Gastrocnemius medialis (tissue), 4 donors: ENCODE data around the gene MTIF2. TPM values are rescaled to one million over a fixed set of nuclear protein-coding genes. Genes with fewer than 3 reads are reported as not detected.
"Not testable (repeated sequence)": the region's sequence is repeated elsewhere in the genome, so short reads cannot be mapped to it uniquely, and the experiment has no call there.

Experiments
- ATAC-seq, 2 donors: fragments of 150-250 bp; one replicate each; pipeline ENCODE4 v1.9.1; 2016
- DNase-seq, 2 donors: peaks; one replicate each; pipeline ENCODE4 v3.0.0-alpha.2; 2019
- H3K27ac ChIP-seq, 4 donors: fragments of 200-600 bp; sonication (generic); 1 replicate in 1 of 4; 2 replicates in 3 of 4; pipeline ENCODE4 v1.5.1; 2016 to 2018; ENCODE audit warnings: mild to moderate bottlenecking in 2 of 4, moderate library complexity in 1 of 4
- H3K27me3 ChIP-seq, 3 donors: fragments of 200-600 bp; sonication (generic) in 2 of 3; 1 replicate in 1 of 3; 2 replicates in 2 of 3; pipeline versions ENCODE4 v1.5.1 to v1.6.0; 2016 to 2019; ENCODE audit warnings: mild to moderate bottlenecking in 1 of 3, moderate library complexity in 1 of 3
- H3K36me3 ChIP-seq, 2 donors: fragments of 200-600 bp; sonication (generic) in 1 of 2; one replicate each; pipeline ENCODE4 v1.5.1; 2017 to 2018
- H3K4me1 ChIP-seq, 2 donors: fragments of 200-600 bp; sonication (generic) in 1 of 2; one replicate each; pipeline ENCODE4 v1.5.1; 2016 to 2017; ENCODE audit warnings: mild to moderate bottlenecking in 2 of 2
- H3K4me3 ChIP-seq, 4 donors: fragments of 200-600 bp; sonication (generic) in 3 of 4; 1 replicate in 1 of 4; 2 replicates in 3 of 4; pipeline ENCODE4 v1.5.1; 2016 to 2019; ENCODE audit warnings: mild to moderate bottlenecking in 2 of 4
- H3K9me3 ChIP-seq, 3 donors: fragments of 200-600 bp; sonication (generic) in 2 of 3; 1 replicate in 1 of 3; 2 replicates in 2 of 3; pipeline ENCODE4 v1.5.1; 2016 to 2019
- POLR2A ChIP-seq, 2 donors: fragments of 450-650 bp; IDR thresholded peaks; one replicate each; pipeline ENCODE4 v1.6.1; 2017; ENCODE audit warnings: antibody characterized with exemption in 2 of 2, mild to moderate bottlenecking in 2 of 2, moderate library complexity in 2 of 2
- in situ Hi-C, 4 donors: fragments of 200-750 bp; cut with MboI; loops; one replicate each; pipeline versions ENCODE4 v1.15.0 to v1.8.0; 2017; ENCODE audit warnings: low sequenced_read_pairs in 4 of 4
- intact Hi-C: fragments of 100-400 bp; cut with DNase I; formaldehyde crosslinking; loops from one replicate; pipeline ENCODE4 v1.15.1; 2023; ENCODE audit warnings: low total_unique reads
- total RNA-seq, 4 donors: library from RNA; depleted of rRNA; stranded (reverse); fragments of >200 nt; gene quantifications; one replicate each; pipeline versions ENCODE4 v1.1.0 to v1.2.3, GENCODE V29; 2016
- TF ChIP-seq, protein P1 (sequence below), 5 experiments: fragments of 450-650 bp in 3 of 5; fragments of 200-600 bp in 2 of 5; sonication (generic) in 2 of 5; IDR thresholded peaks in 4 of 5; conservative IDR thresholded peaks in 1 of 5; 1 replicate in 4 of 5; 2 replicates in 1 of 5; pipeline ENCODE4 v1.5.1; 2016 to 2019; ENCODE audit warnings: antibody characterized with exemption in 5 of 5, mild to moderate bottlenecking in 3 of 5, moderate library complexity in 3 of 5

MTIF2 gene
- total RNA-seq, 4 donors from 2014 or later: 23.0 to 42.5 (median 34.7) TPM

DNA sequence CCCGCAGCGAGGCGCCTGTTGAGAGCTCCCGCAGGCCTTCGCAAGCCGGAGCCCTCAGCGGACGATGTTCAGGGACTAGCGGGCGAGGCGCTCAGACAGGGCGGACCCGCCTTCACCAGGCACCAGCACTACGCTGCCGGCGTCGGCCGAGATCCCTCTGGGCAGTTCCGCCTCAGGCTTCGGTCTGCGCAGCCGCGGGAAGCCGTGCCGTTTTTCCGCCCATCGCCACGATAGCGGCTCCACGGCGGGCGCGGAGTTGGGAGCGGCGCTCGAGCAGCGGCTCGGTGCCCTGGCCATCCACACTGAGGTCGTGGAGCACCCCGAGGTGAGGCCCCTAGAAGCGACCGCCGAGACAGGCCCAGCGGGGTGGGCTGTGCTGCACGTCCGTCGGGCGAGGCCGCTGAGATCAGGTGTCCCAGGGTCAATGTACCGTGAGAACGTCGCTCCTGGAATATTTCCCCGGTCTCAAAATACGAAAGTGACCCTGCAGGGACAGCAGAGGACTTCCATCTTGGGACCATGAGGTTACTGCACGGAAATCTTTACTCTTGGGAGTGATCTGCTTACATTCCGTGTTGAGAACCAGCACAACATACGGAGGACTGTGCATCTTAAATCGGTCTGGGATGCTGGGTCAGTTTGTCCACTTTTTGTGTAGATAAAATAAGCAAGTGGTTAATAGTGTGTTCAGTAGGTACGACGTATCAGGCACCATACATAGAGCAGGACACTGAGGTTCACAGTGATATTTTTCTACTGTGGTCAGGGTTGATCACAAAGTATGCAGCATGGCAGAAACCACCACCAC lies 13.3 kb upstream of the MTIF2 start:
- in situ Hi-C loops (no loop called here), intact Hi-C loops (loop anchor here (5.0 kb wide), 1 partner anchor 135 kb away; the partner anchor contains the start of gene CCDC88A)
- ATAC-seq: peak; percentile 90 to 94
- Histone ChIP-seq H3K9me3 (no peaks in the 10 kb centered on the region), H3K4me3 (peak overlapping the region; percentile 65 to 91 (median 77)), H3K27me3 (no peaks in the 10 kb centered on the region), H3K27ac (peak overlapping the region; percentile 84 to 97 (median 88)), H3K36me3 (no peaks in the 10 kb centered on the region), H3K4me1 (peaks cover 0 to 10% of the 10 kb centered on the region in 2 donors)
- peak; percentile 32 to 51 for TF ChIP-seq POLR2A (IDR thresholded peaks at IDR 0.05)
- TF ChIP-seq, protein P1, sequence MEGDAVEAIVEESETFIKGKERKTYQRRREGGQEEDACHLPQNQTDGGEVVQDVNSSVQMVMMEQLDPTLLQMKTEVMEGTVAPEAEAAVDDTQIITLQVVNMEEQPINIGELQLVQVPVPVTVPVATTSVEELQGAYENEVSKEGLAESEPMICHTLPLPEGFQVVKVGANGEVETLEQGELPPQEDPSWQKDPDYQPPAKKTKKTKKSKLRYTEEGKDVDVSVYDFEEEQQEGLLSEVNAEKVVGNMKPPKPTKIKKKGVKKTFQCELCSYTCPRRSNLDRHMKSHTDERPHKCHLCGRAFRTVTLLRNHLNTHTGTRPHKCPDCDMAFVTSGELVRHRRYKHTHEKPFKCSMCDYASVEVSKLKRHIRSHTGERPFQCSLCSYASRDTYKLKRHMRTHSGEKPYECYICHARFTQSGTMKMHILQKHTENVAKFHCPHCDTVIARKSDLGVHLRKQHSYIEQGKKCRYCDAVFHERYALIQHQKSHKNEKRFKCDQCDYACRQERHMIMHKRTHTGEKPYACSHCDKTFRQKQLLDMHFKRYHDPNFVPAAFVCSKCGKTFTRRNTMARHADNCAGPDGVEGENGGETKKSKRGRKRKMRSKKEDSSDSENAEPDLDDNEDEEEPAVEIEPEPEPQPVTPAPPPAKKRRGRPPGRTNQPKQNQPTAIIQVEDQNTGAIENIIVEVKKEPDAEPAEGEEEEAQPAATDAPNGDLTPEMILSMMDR (IDR thresholded peaks at IDR 0.05 in 4 of 5, conservative IDR thresholded peaks at IDR 0.05 in 1 of 5): no peak
- DNase-seq: peak; percentile 67 to 81

DNA sequence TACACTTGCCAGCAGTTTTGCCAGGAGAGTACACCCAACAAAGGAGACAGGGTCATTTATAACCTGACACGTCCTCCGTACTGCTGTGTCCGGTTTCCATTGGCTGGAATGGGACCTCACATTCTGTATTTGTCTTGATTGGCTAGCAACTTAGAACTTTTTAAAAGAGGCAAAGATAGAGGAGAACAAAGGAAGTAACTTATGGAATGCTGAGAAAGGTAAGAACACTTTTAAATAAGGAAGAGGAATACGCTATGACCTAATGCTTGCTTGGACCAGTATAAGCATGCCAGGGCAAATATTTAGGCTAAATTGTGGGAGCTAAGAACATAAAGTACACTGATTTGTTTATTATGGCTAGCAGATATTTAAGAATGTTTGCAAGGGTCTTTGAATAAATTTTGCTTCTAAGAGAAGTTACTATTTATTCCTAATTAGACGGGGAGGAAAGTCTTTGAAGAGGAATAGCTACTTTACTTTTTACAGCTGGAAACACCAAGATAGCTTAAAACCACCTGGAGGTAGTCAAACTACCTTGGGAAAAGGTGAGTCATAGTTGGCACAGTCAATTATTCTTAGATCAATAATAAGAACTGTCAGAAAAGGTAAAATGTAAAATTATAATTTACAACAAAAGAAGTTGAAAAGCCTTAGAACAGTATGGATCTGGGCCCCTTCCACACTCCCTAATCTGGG lies 12.0 kb upstream of the MTIF2 start:
- H3K9me3 ChIP-seq, H3K27me3 ChIP-seq, H3K4me1 ChIP-seq, H3K36me3 ChIP-seq, in situ Hi-C loops, H3K4me3 ChIP-seq, ATAC-seq, DNase-seq: not testable (repeated sequence)
- peak overlapping the region in 3 of 4 donors; percentile 86 to 97 (median 89) for H3K27ac ChIP-seq
- intact Hi-C loops: loop anchor here (5.0 kb wide), 1 partner anchor 136 kb away; the partner anchor contains the start of gene CCDC88A

DNA sequence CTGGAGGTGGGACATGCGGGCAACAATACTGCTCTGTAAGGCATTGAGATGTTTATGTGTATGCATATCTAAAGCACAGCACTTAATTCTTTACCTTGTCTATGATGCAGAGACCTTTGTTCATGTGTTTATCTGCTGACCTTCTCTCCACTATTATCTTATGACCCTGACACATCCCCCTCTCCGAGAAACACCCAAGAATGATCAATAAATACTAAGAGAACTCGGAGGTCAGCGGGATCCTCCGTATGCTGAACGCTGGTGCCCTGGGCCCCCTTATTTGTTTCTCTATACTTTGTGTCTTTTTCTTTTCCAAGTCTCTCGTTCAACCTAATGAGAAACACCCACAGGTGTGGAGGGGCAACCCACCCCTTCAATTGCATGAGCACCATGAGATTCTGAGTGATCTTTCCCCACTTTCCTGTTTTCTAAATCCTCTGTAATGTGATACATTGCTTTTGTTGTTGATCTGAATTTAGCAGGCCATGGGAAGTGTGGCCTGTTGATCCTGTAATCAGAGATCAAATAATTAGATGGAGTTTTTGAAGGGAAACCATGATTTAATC lies 10.9 kb upstream of the MTIF2 start:
- intact Hi-C loops: loop anchor here (5.0 kb wide), 1 partner anchor 137 kb away; the partner anchor contains the start of gene CCDC88A
- H3K4me3 ChIP-seq, H3K27ac ChIP-seq, H3K36me3 ChIP-seq, ATAC-seq, H3K27me3 ChIP-seq, H3K9me3 ChIP-seq, DNase-seq, H3K4me1 ChIP-seq: not testable (repeated sequence)
- in situ Hi-C loops: loop anchor here in 1 of 4 donors (10.0 kb wide), 1 partner anchor 235 kb away; the partner anchor contains the start of gene CFAP36

DNA sequence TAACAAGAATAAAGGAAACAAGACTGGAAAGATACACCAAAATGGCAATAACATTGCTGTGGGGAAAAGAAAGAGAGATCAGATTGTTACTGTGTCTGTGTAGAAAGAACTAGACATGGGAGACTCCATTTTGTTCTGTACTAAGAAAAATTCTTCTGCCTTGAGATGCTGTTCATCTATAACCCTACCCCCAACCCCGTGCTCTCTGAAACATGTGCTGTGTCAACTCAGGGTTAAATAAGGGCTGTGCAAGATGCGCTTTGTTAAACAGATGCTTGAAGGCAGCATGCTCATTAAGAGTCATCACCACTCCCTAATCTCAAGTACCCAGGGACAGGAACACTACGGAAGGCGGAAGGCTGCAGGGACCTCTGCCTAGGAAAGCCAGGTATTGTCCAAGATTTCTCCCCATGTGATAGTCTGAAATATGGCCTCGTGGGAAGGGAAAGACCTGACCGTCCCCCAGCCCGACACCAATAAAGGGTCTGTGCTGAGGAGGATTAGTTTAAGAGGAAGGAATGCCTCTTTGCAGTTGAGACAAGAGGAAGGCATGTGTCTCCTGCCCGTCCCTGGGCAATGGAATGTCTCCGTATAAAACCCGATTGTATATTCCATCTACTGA lies 10.3 kb upstream of the MTIF2 start:
- DNase-seq, ATAC-seq, H3K27me3 ChIP-seq, H3K27ac ChIP-seq, H3K4me1 ChIP-seq, H3K4me3 ChIP-seq, intact Hi-C loops, H3K9me3 ChIP-seq, H3K36me3 ChIP-seq: not testable (repeated sequence)
- in situ Hi-C loops: loop anchor here in 1 of 4 donors (10.0 kb wide), 1 partner anchor 235 kb away; the partner anchor contains the start of gene CFAP36

DNA sequence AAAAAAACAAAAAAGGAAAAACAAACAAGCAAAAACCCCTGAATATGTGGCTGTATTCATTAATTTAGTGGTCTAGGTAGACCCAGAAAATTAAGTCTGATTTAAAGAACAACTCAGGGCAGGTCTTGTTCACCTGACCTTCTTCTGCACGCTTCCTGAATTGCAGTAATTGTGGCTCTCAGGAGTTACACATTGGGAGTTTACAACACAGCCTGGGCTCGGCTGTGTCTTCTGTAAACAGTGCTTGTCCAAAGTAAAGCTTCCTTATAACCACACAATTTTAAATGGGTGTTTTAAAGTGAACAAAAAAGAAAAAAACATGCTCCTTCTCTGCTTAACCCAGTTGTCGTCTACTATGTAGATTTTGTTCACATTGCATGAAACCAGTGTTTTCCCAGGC lies 8.3 kb upstream of the MTIF2 start:
- ATAC-seq: no peak
- TF ChIP-seq POLR2A (IDR thresholded peaks at IDR 0.05): no peak
- TF ChIP-seq, protein P1 (IDR thresholded peaks at IDR 0.05 in 4 of 5, conservative IDR thresholded peaks at IDR 0.05 in 1 of 5): no peak
- no peak for DNase-seq
- H3K36me3 ChIP-seq: no peaks in the 10 kb centered on the region
- H3K4me1 ChIP-seq: no peaks in the 10 kb centered on the region
- no peaks in the 10 kb centered on the region for H3K27me3 ChIP-seq
- no peak overlapping the region for H3K4me3 ChIP-seq
- in situ Hi-C loops: loop anchor here in 1 of 4 donors (10.0 kb wide), 1 partner anchor 237 kb away; the partner anchor contains the start of gene CFAP36
- intact Hi-C loops: no loop called here
- no peak overlapping the region for H3K27ac ChIP-seq
- no peaks in the 10 kb centered on the region for H3K9me3 ChIP-seq

DNA sequence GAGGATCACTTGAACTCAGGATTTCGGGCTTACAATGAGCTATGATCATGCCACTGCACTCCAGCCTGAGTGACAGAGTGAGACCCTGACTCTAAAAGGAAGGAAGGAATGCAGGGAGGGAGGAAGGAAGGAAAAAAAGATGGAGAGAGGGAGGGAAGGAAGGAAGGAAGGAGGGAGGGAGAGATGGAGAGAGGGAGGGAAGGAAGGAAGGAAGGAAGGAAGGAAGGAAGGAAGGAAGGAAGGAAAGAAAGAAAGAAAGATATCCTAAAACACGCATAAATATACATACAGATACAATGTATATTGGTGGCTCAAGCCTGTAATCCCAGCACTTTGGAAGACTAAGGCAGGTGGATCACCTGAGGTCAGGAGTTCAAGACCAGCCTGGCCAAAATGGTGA lies 5.3 kb upstream of the MTIF2 start:
- H3K4me3 ChIP-seq, DNase-seq, intact Hi-C loops, H3K4me1 ChIP-seq, H3K27ac ChIP-seq, H3K9me3 ChIP-seq, ATAC-seq, H3K36me3 ChIP-seq, H3K27me3 ChIP-seq: not testable (repeated sequence)
- in situ Hi-C loops: loop anchor here in 1 of 4 donors (10.0 kb wide), 1 partner anchor 240 kb away; the partner anchor contains the start of gene CFAP36
